ENCODE measurements around the gene DUS2. TPM values are rescaled to one million over a fixed set of nuclear protein-coding genes. Genes with fewer than 3 reads are reported as not detected.
"Not testable (repeated sequence)": the region's sequence is repeated elsewhere in the genome, so short reads cannot be mapped to it uniquely, and the experiment has no call there.

DUS2 gene
- total RNA-seq, 1 experiment from 2014 or later = 27.9 TPM

DNA sequence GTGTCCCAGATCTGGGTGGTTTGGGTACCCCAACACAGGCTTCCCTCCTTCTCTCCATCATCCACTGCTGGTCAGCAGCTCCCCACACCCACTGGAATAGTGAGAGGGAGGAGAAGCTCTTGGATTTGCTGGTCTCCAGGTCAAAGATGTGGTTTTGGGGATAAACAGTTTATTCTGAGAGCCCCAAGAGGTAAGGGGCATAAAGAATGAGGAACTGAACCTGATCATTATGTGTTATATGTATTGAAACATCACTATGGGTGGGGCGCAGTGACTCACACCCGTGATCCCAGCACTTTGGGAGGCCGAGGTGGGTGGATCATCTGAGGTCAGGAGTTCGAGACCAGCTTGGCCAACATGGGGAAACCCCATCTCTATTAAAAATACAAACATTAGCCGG, 27.7 kb upstream of the DUS2 start:
- ChIA-PET POLR2A (no interaction called here), CTCF (interaction anchor here (0.7 kb wide), 2 partner anchors 413 to 736 kb away, joined by 4 read pairs; no protein-coding TSS in a partner anchor)
- Mint-ChIP-seq H3K4me1 (no peaks in the 10 kb centered on the region), H3K27ac (no peak overlapping the region), H3K27me3 (ENCODE audit: low read depth) (peaks cover 20% of the 10 kb centered on the region), H3K36me3 (no peaks in the 10 kb centered on the region), H3K9me3 (peaks cover 4% of the 10 kb centered on the region), H3K4me3 (no peak overlapping the region)
- ATAC-seq (no peak), DNase-seq (ENCODE audit: low spot score) (no peak)
- TF ChIP-seq FOXK1 (CRISPR knock-in tag; IDR thresholded peaks at IDR 0.05) = no peak
- no peak for TF ChIP-seq MAX (CRISPR knock-in tag; IDR thresholded peaks at IDR 0.05)
- TF ChIP-seq, protein P1, sequence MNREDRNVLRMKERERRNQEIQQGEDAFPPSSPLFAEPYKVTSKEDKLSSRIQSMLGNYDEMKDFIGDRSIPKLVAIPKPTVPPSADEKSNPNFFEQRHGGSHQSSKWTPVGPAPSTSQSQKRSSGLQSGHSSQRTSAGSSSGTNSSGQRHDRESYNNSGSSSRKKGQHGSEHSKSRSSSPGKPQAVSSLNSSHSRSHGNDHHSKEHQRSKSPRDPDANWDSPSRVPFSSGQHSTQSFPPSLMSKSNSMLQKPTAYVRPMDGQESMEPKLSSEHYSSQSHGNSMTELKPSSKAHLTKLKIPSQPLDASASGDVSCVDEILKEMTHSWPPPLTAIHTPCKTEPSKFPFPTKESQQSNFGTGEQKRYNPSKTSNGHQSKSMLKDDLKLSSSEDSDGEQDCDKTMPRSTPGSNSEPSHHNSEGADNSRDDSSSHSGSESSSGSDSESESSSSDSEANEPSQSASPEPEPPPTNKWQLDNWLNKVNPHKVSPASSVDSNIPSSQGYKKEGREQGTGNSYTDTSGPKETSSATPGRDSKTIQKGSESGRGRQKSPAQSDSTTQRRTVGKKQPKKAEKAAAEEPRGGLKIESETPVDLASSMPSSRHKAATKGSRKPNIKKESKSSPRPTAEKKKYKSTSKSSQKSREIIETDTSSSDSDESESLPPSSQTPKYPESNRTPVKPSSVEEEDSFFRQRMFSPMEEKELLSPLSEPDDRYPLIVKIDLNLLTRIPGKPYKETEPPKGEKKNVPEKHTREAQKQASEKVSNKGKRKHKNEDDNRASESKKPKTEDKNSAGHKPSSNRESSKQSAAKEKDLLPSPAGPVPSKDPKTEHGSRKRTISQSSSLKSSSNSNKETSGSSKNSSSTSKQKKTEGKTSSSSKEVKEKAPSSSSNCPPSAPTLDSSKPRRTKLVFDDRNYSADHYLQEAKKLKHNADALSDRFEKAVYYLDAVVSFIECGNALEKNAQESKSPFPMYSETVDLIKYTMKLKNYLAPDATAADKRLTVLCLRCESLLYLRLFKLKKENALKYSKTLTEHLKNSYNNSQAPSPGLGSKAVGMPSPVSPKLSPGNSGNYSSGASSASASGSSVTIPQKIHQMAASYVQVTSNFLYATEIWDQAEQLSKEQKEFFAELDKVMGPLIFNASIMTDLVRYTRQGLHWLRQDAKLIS (CRISPR knock-in tag; IDR thresholded peaks at IDR 0.05; ENCODE audit: borderline replicate concordance) = no peak
- TF ChIP-seq RORB (CRISPR knock-in tag; IDR thresholded peaks at IDR 0.05) = no peak
- no peak for TF ChIP-seq MLX (CRISPR knock-in tag; IDR thresholded peaks at IDR 0.05)
- no peak for TF ChIP-seq JAZF1 (CRISPR knock-in tag; IDR thresholded peaks at IDR 0.05)
- TF ChIP-seq, protein P2, sequence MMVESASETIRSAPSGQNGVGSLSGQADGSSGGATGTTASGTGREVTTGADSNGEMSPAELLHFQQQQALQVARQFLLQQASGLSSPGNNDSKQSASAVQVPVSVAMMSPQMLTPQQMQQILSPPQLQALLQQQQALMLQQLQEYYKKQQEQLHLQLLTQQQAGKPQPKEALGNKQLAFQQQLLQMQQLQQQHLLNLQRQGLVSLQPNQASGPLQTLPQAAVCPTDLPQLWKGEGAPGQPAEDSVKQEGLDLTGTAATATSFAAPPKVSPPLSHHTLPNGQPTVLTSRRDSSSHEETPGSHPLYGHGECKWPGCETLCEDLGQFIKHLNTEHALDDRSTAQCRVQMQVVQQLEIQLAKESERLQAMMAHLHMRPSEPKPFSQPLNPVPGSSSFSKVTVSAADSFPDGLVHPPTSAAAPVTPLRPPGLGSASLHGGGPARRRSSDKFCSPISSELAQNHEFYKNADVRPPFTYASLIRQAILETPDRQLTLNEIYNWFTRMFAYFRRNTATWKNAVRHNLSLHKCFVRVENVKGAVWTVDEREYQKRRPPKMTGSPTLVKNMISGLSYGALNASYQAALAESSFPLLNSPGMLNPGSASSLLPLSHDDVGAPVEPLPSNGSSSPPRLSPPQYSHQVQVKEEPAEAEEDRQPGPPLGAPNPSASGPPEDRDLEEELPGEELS (CRISPR knock-in tag; IDR thresholded peaks at IDR 0.05) = no peak
- TF ChIP-seq, protein P3, sequence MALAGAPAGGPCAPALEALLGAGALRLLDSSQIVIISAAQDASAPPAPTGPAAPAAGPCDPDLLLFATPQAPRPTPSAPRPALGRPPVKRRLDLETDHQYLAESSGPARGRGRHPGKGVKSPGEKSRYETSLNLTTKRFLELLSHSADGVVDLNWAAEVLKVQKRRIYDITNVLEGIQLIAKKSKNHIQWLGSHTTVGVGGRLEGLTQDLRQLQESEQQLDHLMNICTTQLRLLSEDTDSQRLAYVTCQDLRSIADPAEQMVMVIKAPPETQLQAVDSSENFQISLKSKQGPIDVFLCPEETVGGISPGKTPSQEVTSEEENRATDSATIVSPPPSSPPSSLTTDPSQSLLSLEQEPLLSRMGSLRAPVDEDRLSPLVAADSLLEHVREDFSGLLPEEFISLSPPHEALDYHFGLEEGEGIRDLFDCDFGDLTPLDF (CRISPR knock-in tag; IDR thresholded peaks at IDR 0.05) = no peak
- TF ChIP-seq, protein P4, sequence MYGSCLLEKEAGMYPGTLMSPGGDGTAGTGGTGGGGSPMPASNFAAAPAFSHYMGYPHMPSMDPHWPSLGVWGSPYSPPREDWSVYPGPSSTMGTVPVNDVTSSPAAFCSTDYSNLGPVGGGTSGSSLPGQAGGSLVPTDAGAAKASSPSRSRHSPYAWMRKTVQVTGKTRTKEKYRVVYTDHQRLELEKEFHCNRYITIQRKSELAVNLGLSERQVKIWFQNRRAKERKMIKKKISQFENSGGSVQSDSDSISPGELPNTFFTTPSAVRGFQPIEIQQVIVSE (CRISPR knock-in tag; IDR thresholded peaks at IDR 0.05; ENCODE audit: borderline replicate concordance) = no peak
- no peak for TF ChIP-seq CREB1 (CRISPR knock-in tag; IDR thresholded peaks at IDR 0.05)
- TF ChIP-seq, protein P5, sequence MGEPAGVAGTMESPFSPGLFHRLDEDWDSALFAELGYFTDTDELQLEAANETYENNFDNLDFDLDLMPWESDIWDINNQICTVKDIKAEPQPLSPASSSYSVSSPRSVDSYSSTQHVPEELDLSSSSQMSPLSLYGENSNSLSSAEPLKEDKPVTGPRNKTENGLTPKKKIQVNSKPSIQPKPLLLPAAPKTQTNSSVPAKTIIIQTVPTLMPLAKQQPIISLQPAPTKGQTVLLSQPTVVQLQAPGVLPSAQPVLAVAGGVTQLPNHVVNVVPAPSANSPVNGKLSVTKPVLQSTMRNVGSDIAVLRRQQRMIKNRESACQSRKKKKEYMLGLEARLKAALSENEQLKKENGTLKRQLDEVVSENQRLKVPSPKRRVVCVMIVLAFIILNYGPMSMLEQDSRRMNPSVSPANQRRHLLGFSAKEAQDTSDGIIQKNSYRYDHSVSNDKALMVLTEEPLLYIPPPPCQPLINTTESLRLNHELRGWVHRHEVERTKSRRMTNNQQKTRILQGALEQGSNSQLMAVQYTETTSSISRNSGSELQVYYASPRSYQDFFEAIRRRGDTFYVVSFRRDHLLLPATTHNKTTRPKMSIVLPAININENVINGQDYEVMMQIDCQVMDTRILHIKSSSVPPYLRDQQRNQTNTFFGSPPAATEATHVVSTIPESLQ (CRISPR knock-in tag; IDR thresholded peaks at IDR 0.05) = no peak

DNA sequence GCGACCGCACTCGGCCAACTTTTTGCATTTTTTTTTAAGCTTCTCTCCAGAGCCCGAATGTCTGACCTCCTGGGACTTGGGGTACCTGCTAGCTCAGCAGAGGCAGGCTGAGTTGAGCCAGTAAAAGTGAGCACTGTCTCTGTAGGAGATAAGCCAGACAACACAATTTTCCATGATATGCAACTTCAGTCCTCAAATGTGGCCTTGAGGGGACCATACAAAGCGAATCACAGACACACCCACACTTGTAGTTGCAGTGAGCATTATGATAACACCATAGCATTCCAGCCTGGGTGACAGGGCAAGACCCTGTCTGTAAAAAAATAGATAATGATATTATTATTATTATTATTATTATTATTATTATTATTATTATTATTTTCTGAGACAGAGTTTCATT, 26.4 kb upstream of the DUS2 start:
- CTCF ChIA-PET = interaction anchor here (0.6 to 0.7 kb wide), 2 partner anchors 44 kb away, joined by 3 read pairs; no protein-coding TSS in a partner anchor

GRCh38 chr16:67998231-67998778, 24.8 kb upstream of the DUS2 start:
- H3K27ac Mint-ChIP-seq; ATAC-seq; H3K4me3 Mint-ChIP-seq; POLR2A ChIA-PET; H3K9me3 Mint-ChIP-seq; H3K27me3 Mint-ChIP-seq (ENCODE audit: low read depth); H3K36me3 Mint-ChIP-seq; DNase-seq (ENCODE audit: low spot score); H3K4me1 Mint-ChIP-seq: not testable (repeated sequence)
- CTCF ChIA-PET = interaction anchor here (1.3 to 1.4 kb wide), 2 partner anchors 18 to 42 kb away, joined by 3 to 8 read pairs; no protein-coding TSS in a partner anchor

More for the DNA sequence above, 26.4 kb upstream of the DUS2 start:
- Mint-ChIP-seq H3K27me3 (ENCODE audit: low read depth) (peaks cover 16% of the 10 kb centered on the region), H3K4me1 (no peaks in the 10 kb centered on the region), H3K9me3 (peaks cover 4% of the 10 kb centered on the region), H3K4me3 (no peak overlapping the region), H3K36me3 (no peaks in the 10 kb centered on the region), H3K27ac (no peak overlapping the region)
- DNase-seq (ENCODE audit: low spot score) (no peak), ATAC-seq (no peak)
- POLR2A ChIA-PET = no interaction called here
- TF ChIP-seq HMGA2 (CRISPR knock-in tag; IDR thresholded peaks at IDR 0.05) = peak; percentile 76; the same call in 1 of the 2 replicates
- no peak for TF ChIP-seq CREB1 (CRISPR knock-in tag; IDR thresholded peaks at IDR 0.05)
- TF ChIP-seq ZNF423 (CRISPR knock-in tag; IDR thresholded peaks at IDR 0.05) = no peak
- TF ChIP-seq HMGXB4 (CRISPR knock-in tag; IDR thresholded peaks at IDR 0.05) = no peak
